Activated CD8-positive, alpha-beta memory T cell treated with anti-CD3 and anti-CD28 coated beads, Interleukin-2, amount 10 ng/mL, durations not matched to agents 7 days and 5 days (primary cell): ENCODE measurements around the gene SNAPC5. TPM values are rescaled to one million over a fixed set of nuclear protein-coding genes. Genes with fewer than 3 reads are reported as not detected.

Source experiments
- ATAC-seq: fragments of 150-1000 bp; cut with Tn5 transposase; one replicate; pipeline ENCODE4 v1.10.0; 2021; ENCODE audit warnings: moderate library complexity
- CTCF ChIA-PET: fragments of 350-600 bp; sonication (Branson Sonifier 250); formaldehyde crosslinking; loops from one replicate; lab custom pipeline; 2021; ENCODE audit warnings: antibody characterized with exemption; lab: Charles Lee
- DNase-seq: peaks from one replicate; pipeline ENCODE4 v3.0.0-alpha.2; 2020
- H3K27ac Mint-ChIP-seq: one replicate; pipeline ENCODE4 v1.8.0; 2021; ENCODE audit warnings: mild to moderate bottlenecking, mixed read lengths
- H3K27me3 Mint-ChIP-seq: one replicate; pipeline ENCODE4 v1.8.0; 2021; ENCODE audit warnings: mixed read lengths
- H3K36me3 Mint-ChIP-seq: one replicate; pipeline ENCODE4 v1.8.0; 2021; ENCODE audit warnings: mild to moderate bottlenecking, mixed read lengths
- H3K4me1 Mint-ChIP-seq: one replicate; pipeline ENCODE4 v1.8.0; 2021; ENCODE audit warnings: mixed read lengths
- H3K4me3 Mint-ChIP-seq: one replicate; pipeline ENCODE4 v1.8.0; 2021; ENCODE audit warnings: mild to moderate bottlenecking, moderate library complexity, mixed read lengths
- H3K9me3 Mint-ChIP-seq: one replicate; pipeline ENCODE4 v1.8.0; 2022; ENCODE audit warnings: low read depth, mixed read lengths
- total RNA-seq, 2 experiments: library from RNA; stranded (reverse); gene quantifications; one replicate each; pipeline ENCODE4 v1.2.3, GENCODE V29; 2021

SNAPC5 gene, protein sequence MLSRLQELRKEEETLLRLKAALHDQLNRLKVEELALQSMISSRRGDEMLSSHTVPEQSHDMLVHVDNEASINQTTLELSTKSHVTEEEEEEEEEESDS
- 10 to 100 TPM; 29.3 to 30.0 TPM for total RNA-seq

GRCh38 chr15:66497502-66498455, at the start of gene SNAPC5:
TSS of gene SNAPC5 (minus strand) at chr15:66497762. CDS start at chr15:66497731, 31 bp downstream.
- Mint-ChIP-seq H3K4me1 (peaks cover 67% of the 10 kb centered on the region), H3K4me3 (peak within 1 kb of the TSS; percentile 85), H3K27me3 (no peaks in the 10 kb centered on the region), H3K27ac (peak within 1 kb of the TSS; percentile 94), H3K36me3 (peaks cover 62% of the 10 kb centered on the region), H3K9me3 (no peaks in the 10 kb centered on the region)
- CTCF ChIA-PET, result interaction anchor here (0.6 to 5.9 kb wide), 37 partner anchors 9 to 629 kb away, joined by 3 to 119 read pairs (median 6); partner anchors contain the start of genes DIS3L, MAP2K1, RAB11A and TIPIN
- ATAC-seq (peak; percentile 93), DNase-seq (peak; percentile 99)

DNA sequence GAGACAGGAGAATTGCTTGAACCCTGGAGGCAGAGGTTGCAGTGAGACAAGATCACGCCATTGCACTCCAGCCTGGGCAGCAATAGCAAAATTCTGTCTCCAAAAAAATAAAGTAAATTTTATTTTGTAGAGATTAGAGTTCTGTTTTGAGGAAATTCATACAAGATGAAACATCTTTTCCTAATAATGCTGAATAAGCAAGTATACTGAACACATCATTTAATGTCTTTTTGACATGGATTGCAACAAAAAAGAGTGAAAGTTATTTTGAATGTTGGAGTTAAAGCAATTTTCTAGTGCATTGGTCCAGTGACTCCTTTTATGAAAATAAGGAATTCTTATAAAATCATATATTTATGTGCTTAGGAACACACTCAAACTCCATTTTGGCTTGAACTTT, 47.7 kb upstream of the SNAPC5 start:
- CTCF ChIA-PET, result no interaction called here
- Mint-ChIP-seq H3K4me3 (no peak overlapping the region), H3K27ac (no peak overlapping the region), H3K36me3 (peaks cover 32% of the 10 kb centered on the region), H3K27me3 (no peaks in the 10 kb centered on the region), H3K9me3 (no peaks in the 10 kb centered on the region), H3K4me1 (peaks cover 2% of the 10 kb centered on the region)
- DNase-seq, result no peak
- no peak for ATAC-seq

GRCh38 chr15:66542896-66543295, 45.3 kb upstream of the SNAPC5 start:
- no peak for DNase-seq
- Mint-ChIP-seq H3K4me1 (peaks cover 2% of the 10 kb centered on the region), H3K27ac (no peak overlapping the region), H3K9me3 (no peaks in the 10 kb centered on the region), H3K36me3 (peaks cover 40% of the 10 kb centered on the region), H3K4me3 (no peak overlapping the region), H3K27me3 (no peaks in the 10 kb centered on the region)
- no peak for ATAC-seq
- CTCF ChIA-PET, result interaction anchor here (1.5 kb wide), 1 partner anchor 19 kb away, joined by 3 read pairs; no protein-coding TSS in a partner anchor

DNA sequence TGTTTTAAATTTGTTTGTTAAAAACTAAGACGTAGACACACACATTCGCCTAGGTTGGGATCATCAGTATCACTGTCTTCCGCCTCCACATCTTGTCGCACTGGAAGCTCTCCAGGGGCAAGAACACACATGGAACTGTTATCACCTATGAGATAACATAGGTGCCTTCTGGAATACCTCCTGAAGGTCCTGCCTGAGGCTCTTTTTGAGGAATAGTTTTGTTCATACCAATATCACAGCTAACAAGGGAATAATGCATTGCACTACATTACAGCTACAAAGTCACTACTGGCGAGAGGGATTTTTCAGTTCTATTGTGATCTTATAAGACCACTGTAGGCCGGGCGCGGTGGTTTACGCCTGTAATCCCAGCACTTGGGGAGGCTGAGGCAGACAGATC, 37.5 kb upstream of the SNAPC5 start:
- Mint-ChIP-seq H3K27me3 (no peaks in the 10 kb centered on the region), H3K4me1 (no peaks in the 10 kb centered on the region), H3K36me3 (peaks cover 34% of the 10 kb centered on the region), H3K9me3 (no peaks in the 10 kb centered on the region), H3K27ac (no peak overlapping the region), H3K4me3 (no peak overlapping the region)
- CTCF ChIA-PET, result no interaction called here
- DNase-seq, result no peak
- no peak for ATAC-seq

GRCh38 chr15:66524838-66525237, 27.3 kb upstream of the SNAPC5 start:
- Mint-ChIP-seq H3K9me3 (no peaks in the 10 kb centered on the region), H3K36me3 (peaks cover 38% of the 10 kb centered on the region), H3K4me1 (peaks cover 12% of the 10 kb centered on the region), H3K27ac (no peak overlapping the region), H3K4me3 (no peak overlapping the region), H3K27me3 (no peaks in the 10 kb centered on the region)
- CTCF ChIA-PET, result no interaction called here
- DNase-seq (no peak), ATAC-seq (no peak)

DNA sequence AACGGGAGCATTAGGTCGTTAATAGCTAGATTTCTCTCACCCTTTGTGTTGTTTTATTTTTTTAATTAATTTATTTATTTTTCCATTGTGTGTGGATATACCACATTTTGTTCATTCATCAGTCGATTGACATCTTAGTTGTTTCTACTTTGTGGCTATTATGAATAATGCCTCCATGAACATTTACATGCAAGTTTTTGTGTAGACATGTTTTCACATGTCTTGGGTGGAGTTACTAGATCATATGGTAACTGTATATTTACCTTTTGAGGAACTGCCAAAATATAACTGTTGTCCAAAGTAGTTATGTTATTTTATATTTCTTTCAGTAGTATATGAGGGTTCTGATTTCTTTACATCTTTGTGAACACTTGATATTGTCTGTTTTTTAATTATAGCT, 26.4 kb upstream of the SNAPC5 start:
- no peak overlapping the region for H3K27ac Mint-ChIP-seq
- no peak overlapping the region for H3K4me3 Mint-ChIP-seq
- H3K9me3 Mint-ChIP-seq, result no peaks in the 10 kb centered on the region
- H3K27me3 Mint-ChIP-seq, result no peaks in the 10 kb centered on the region
- peaks cover 12% of the 10 kb centered on the region for H3K4me1 Mint-ChIP-seq
- ATAC-seq, result no peak
- peaks cover 33% of the 10 kb centered on the region for H3K36me3 Mint-ChIP-seq
- DNase-seq, result no peak
- CTCF ChIA-PET, result interaction anchor here (0.7 kb wide), 1 partner anchor 18 kb away, joined by 3 read pairs; no protein-coding TSS in a partner anchor

DNA sequence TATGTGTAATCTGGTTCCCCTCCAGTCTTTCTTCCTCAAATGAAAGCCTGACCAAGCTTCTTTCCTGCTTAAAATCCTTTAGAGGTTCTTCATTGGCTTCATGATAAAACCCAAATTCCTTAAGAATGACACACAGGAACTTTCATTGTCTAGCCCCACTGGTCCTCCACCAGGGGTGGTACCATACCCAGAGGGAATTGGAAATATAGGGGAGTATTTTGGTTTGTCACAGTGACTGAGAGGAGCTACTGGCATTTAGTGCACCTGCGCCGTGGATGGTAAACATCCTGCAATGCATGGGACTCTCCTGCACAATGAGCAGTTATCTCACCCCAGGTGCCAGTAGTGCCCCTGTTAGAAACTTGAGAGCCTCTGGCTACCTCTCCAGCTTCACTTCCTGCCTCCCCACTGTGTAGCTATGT, 18.4 kb upstream of the SNAPC5 start:
- ATAC-seq, result no peak
- no peak overlapping the region for H3K4me3 Mint-ChIP-seq
- DNase-seq, result no peak
- no peaks in the 10 kb centered on the region for H3K9me3 Mint-ChIP-seq
- H3K27ac Mint-ChIP-seq, result peak overlapping the region; percentile 16
- peaks cover 32% of the 10 kb centered on the region for H3K36me3 Mint-ChIP-seq
- H3K27me3 Mint-ChIP-seq, result no peaks in the 10 kb centered on the region
- CTCF ChIA-PET, result no interaction called here
- no peaks in the 10 kb centered on the region for H3K4me1 Mint-ChIP-seq

DNA sequence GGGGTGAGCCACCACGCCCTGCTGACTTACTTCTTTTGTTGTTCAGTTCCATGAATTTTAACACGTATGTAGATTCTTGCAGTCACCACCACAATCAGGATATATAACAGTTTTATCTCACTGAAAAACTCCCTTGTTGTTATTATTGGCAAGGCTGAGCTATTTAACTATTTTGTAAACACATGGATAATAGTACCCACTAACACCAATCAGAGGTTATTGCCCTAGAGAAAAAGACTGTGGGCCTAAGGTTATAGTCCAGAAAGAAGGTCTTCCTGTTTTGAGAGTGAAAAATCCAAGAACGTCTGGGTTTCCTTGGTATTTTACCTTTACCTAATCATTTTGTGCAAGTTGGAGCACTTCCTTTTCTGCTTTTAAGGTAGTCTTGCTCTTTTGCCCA, 17.0 kb upstream of the SNAPC5 start:
- H3K4me1 Mint-ChIP-seq, result no peaks in the 10 kb centered on the region
- H3K27ac Mint-ChIP-seq, result no peak overlapping the region
- H3K4me3 Mint-ChIP-seq, result no peak overlapping the region
- ATAC-seq (no peak), DNase-seq (no peak)
- CTCF ChIA-PET, result no interaction called here
- no peaks in the 10 kb centered on the region for H3K9me3 Mint-ChIP-seq
- no peaks in the 10 kb centered on the region for H3K27me3 Mint-ChIP-seq
- H3K36me3 Mint-ChIP-seq, result peaks cover 34% of the 10 kb centered on the region

- ATAC-seq (no peak), DNase-seq (no peak)
- peak overlapping the region; percentile 30 for H3K27ac Mint-ChIP-seq
- no peaks in the 10 kb centered on the region for H3K27me3 Mint-ChIP-seq
- H3K4me1 Mint-ChIP-seq, result peaks cover 24% of the 10 kb centered on the region
- no peak overlapping the region for H3K4me3 Mint-ChIP-seq
- no peaks in the 10 kb centered on the region for H3K9me3 Mint-ChIP-seq
- peaks cover 21% of the 10 kb centered on the region for H3K36me3 Mint-ChIP-seq
- CTCF ChIA-PET, result interaction anchor here (2.8 kb wide), 1 partner anchor 10 kb away, joined by 24 read pairs; the partner anchor contains the start of gene SNAPC5
Measured at GRCh38 chr15:66508293-66508883, 10.8 kb upstream of the SNAPC5 start.

DNA sequence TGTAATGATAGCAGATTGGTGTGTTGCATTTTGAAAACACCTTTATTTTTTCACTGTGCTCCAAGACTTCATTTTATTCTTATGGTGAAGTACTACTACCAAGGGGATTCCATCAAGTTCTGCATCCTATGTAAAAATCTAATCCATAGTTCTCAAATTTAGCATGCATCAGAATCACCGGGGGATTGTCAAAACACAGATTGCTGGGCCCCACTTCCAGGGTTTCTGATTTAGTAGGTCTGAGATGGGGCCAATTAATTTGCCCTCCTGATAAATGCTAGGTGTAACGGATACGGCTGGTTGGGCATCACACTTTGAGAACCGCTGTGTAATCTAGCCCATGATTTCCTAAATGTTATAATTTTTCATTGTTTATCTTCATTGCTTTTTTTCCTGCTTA, 8.3 kb upstream of the SNAPC5 start:
- peaks cover 44% of the 10 kb centered on the region for H3K36me3 Mint-ChIP-seq

GRCh38 chr15:66505430-66505811, 7.9 kb upstream of the SNAPC5 start:
- Mint-ChIP-seq H3K27ac (peak overlapping the region; percentile 97), H3K4me1 (peaks cover 52% of the 10 kb centered on the region), H3K9me3 (no peaks in the 10 kb centered on the region), H3K4me3 (peak overlapping the region; percentile 94), H3K36me3 (peaks cover 46% of the 10 kb centered on the region), H3K27me3 (no peaks in the 10 kb centered on the region)
- CTCF ChIA-PET, result interaction anchor here (0.6 to 3.1 kb wide), 6 partner anchors 7 to 1569 kb away, joined by 3 to 24 read pairs (median 4); partner anchors contain the start of genes MAP2K1 and SNAPC5
- no peak for DNase-seq
- no peak for ATAC-seq

More for the DNA sequence above, 8.3 kb upstream of the SNAPC5 start:
- no peak for DNase-seq
- H3K27ac Mint-ChIP-seq, result peak overlapping the region; percentile 97
- H3K4me1 Mint-ChIP-seq, result peaks cover 49% of the 10 kb centered on the region
- no peak for ATAC-seq
- H3K4me3 Mint-ChIP-seq, result peak overlapping the region; percentile 94
- CTCF ChIA-PET, result interaction anchor here (0.6 to 3.1 kb wide), 7 partner anchors 8 to 1569 kb away, joined by 3 to 24 read pairs (median 4); partner anchors contain the start of genes MAP2K1 and SNAPC5
- no peaks in the 10 kb centered on the region for H3K27me3 Mint-ChIP-seq
- H3K9me3 Mint-ChIP-seq, result no peaks in the 10 kb centered on the region

DNA sequence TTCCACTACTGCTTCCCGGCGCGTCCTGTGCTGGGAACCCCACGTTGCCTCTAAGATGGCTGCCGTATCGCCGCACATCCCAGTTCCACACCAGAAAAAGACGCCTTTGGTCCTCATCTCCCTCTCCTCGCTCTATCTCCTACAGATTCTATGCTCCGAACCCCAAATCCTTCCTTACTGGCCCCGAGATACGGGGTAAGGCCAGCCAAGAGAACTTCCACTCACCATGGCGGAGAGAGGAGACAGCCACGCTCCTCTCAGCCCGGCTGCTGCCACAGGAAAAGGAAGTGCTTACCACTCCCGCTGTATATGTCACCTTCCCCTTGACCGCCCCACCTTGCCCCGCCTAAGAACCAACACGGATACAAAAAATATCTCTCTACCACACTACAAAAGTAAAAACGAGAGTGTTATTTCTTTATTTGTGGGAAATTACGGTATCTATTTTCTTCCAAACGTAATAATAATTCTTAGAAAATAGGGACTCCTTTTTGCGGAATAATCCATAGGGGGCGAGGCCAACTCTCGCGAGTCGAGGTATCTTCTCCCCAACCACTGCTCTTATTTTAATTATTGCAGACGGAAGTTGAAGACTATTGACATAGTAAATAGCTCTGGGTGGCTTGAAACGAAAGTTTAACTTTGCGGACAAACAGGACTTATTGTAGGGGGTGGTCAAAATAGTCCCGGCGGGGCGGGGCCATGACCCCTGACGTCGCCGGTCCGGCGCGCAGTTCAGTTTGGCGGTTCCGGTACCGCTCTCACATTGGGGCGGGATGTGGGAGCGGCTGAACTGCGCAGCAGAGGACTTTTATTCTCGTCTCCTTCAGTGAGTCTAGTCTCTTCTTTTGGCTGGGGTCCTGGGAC, 7.2 kb upstream of the SNAPC5 start, which contains the start of the genes RPL4 and ZWILCH:
Gene RPL4 (minus strand): TSS at position 293 of the 867 bp plus-strand sequence. CDS start 65 bp downstream, at position 228.
Gene ZWILCH (plus strand): TSS at position 764 of the 867 bp plus-strand sequence. CDS start 13 bp downstream, at position 777.
- Mint-ChIP-seq H3K36me3 (peaks cover 52% of the 10 kb centered on the region), H3K9me3 (no peaks in the 10 kb centered on the region), H3K4me1 (peaks cover 58% of the 10 kb centered on the region), H3K27me3 (no peaks in the 10 kb centered on the region), H3K27ac (peak within 1 kb of the TSS; percentile 97), H3K4me3 (peak within 1 kb of the TSS; percentile 94)
- peak; percentile 87 for DNase-seq
- CTCF ChIA-PET, result interaction anchor here (1.1 to 3.1 kb wide), 3 partner anchors 16 to 211 kb away, joined by 3 to 21 read pairs (median 5); partner anchors contain the start of gene MAP2K1
- ATAC-seq, result peak; percentile 87
